Fibroblast of villous mesenchyme (primary cell): Measurements from ENCODE around the gene AGAP2. TPM values are rescaled to one million over a fixed set of nuclear protein-coding genes. Genes with fewer than 3 reads are reported as not detected.
"Not testable (repeated sequence)": the region's sequence is repeated elsewhere in the genome, so short reads cannot be mapped to it uniquely, and the experiment has no call there.

Experiments
- DNase-seq: peaks from one replicate; pipeline ENCODE4 v3.0.0-alpha.2; 2010; ENCODE audit warnings: low read depth
- H3K4me3 ChIP-seq: 2 replicates; pipeline ENCODE4 v1.5.1; 2011; ENCODE audit warnings: low read depth, mild to moderate bottlenecking, low read length
- total RNA-seq: library from RNA; depleted of rRNA; stranded (reverse); fragments of >200 nt; gene quantifications from 2 replicates; pipeline ENCODE4 v1.2.3, GENCODE V29; 2012
- TF ChIP-seq, protein P1 (sequence below): IDR thresholded peaks from 2 replicates; pipeline ENCODE4 v1.5.1; 2012; ENCODE audit warnings: low read depth, mild to moderate bottlenecking, low read length; ENCODE audit not compliant: insufficient read depth

AGAP2 gene
- total RNA-seq, 1 donor: 0.43 TPM

DNA sequence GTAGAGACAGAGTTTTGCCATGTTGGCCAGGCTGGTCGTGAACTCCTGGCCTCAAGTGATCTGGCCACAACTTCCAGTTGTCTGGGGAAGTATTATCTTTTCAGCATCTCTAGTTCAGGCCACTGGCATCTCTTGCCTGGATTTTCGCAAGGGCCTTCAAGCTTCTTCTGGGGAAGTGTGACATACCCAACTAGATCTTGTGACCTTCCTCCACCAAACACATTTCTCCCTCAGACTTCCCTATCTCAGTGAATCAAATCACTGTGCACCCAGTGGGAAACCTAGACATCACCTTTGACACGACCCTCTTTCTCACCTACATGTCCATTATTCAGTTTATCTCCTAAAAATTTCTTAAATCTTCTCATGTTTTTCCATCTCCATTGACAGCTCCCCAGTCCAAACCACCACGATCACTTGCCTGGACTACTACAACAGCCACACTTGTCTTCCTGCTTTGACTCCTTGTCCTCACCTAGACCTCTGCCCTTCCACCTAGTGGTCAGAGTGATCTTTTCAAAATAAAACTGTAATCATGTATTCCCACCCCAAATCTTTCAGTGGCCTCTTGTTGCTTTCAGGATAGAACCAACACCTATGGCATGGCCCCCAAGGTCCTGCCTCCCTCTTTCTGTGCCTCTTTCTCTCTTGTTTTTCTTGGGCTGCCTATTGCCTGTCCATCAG lies 37.2 kb upstream of the AGAP2 start:
- no peak overlapping the region for H3K4me3 ChIP-seq
- TF ChIP-seq, protein P1, sequence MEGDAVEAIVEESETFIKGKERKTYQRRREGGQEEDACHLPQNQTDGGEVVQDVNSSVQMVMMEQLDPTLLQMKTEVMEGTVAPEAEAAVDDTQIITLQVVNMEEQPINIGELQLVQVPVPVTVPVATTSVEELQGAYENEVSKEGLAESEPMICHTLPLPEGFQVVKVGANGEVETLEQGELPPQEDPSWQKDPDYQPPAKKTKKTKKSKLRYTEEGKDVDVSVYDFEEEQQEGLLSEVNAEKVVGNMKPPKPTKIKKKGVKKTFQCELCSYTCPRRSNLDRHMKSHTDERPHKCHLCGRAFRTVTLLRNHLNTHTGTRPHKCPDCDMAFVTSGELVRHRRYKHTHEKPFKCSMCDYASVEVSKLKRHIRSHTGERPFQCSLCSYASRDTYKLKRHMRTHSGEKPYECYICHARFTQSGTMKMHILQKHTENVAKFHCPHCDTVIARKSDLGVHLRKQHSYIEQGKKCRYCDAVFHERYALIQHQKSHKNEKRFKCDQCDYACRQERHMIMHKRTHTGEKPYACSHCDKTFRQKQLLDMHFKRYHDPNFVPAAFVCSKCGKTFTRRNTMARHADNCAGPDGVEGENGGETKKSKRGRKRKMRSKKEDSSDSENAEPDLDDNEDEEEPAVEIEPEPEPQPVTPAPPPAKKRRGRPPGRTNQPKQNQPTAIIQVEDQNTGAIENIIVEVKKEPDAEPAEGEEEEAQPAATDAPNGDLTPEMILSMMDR: peak; percentile 5
- DNase-seq: no peak

DNA sequence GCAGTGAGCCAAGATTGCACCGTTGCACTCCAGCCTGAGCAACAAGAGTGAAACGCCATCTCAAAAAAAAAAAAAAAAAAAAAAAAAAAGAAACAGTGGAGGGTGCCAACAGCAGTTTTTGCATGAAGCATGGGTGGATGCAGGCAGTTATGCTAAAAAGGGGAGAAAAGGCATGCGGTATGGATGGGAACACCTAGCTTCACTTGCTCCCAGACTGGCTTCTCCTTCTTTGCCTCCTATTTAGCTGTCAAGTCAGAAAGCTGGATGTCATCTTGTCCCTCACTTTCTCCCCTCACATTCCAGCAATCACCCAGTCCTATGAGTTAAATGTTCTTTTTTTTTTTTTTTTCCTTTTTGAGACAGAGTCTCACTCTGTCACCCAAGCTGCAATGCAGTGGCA lies 36.5 kb upstream of the AGAP2 start:
- H3K4me3 ChIP-seq: no peak overlapping the region
- no peak for DNase-seq
- TF ChIP-seq, protein P1: no peak

DNA sequence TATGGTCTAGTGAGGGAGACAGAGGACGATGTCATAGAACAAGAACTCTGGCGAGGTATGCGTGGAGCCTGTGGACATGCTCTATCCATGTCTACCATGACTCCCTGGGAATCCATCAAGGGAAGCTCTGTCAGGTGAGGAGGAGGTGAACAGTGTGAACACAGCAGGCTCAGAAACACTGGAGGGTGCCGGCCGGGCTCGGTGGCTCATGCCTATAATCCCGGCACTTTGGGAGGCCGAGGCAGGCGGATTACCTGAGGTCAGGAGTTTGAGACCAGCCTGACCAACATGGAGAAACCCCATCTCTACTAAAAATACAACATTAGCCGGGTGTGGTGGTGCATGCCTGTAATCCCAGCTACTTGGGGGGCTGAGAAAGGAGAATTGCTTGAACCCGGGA lies 36.1 kb upstream of the AGAP2 start:
- not testable (repeated sequence) for H3K4me3 ChIP-seq, DNase-seq

DNA sequence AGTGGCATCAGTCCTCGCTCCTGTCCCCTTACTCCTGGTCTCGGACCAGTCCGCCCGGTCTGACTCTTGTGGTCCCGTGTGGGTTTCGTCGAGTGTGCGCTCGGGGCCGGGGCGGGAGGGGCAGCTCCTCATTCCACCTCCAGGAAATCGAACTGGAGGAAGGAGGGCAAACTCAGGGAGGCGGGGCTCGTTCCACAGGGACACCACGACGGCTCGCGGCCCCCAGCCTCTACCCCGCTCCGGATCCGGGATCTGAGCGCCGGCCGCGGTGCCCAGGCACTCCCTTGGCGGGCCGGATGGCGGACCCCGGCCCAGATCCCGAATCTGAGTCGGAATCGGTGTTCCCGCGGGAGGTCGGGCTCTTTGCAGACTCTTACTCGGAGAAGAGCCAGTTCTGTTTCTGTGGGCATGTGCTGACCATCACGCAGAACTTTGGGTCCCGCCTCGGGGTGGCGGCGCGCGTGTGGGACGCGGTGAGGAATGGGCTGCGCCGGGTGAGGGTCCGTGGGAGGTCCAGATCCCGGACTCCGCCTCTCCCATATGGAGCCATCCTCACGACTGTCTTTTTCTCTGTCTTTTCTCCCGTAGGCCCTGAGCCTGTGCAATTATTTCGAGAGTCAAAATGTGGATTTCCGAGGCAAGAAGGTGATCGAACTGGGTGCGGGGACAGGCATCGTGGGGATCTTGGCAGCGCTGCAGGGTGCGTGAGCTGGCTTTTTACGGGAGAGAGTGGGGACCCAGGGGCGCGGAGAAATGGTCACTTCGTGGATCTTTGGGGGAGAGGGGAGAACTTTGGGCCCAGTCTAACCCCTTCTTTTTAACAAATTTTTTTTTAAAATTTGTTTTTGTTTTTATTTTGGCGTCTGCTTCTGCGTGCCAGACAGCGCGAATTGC lies 34.1 kb upstream of the AGAP2 start, which contains the start of gene EEF1AKMT3:
TSS of gene EEF1AKMT3 (plus strand) at position 186 of the 894 bp plus-strand sequence. CDS start at position 297, 111 bp downstream.
- TF ChIP-seq, protein P1: no peak
- DNase-seq: peak; percentile 56
- H3K4me3 ChIP-seq: peak within 1 kb of the TSS; percentile 96

DNA sequence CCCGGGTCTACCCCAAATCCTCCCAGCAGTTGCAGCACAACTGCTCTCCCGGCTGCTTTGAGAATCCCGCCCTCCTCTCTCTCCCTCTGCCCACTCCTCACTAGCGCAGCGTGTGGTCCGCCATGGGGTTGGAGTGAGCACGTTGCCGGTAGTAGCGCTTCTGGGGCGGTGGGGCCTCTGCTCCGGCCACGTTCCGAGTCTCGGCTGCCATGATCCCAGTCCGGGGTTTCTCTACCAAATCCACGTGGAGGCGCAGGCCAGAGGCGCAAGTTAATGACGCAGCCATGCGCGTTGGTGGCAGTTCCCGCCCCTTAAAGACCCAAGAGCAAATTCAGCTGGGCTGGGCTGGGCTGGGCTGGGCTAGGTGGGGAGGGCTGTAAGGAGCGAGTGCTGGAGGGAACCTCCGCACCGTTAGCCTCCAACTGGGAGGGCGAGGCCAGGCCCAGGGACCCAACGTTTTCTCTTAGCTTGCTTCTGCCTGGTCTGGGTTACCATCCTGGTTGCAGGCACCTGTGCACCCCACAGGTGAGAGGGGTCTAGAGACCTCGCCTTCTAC lies 33.4 kb upstream of the AGAP2 start, which contains the start of gene METTL1:
TSS of gene METTL1 (minus strand) at position 233 of the 556 bp plus-strand sequence. CDS start at position 211, 22 bp downstream.
- peak; percentile 97 for DNase-seq
- peak within 1 kb of the TSS; percentile 96 for H3K4me3 ChIP-seq
- TF ChIP-seq, protein P1: no peak

DNA sequence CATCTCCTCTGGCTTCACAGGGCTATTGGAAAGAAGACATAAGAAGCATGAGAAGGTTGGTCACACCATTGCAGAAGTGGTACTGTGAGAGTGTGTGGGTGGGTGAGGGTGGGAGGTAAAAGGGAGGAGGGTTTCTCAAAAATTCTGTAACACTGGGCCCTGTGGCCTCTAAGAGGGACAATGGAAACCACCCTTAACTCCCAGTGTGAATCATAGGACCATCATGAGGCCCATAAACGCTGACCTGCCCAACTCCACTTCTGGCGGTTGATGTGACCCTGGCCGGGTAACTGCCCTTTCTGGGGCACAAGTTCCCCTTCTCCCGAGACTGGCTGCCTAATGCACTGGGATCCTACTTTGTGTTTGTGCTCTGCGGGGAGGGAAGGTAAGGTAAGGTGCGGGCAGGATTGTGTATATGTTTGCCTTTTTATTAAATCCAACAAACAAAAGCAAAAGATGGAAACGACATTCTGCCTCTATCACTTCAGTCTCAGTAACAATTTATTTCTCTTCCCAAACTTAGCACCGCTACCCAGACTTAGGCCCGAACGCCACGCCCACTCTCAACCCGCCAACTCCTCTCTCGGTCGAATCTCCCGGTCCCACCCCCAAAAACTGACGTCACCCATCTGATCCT lies 32.8 kb upstream of the AGAP2 start:
- TF ChIP-seq, protein P1: no peak
- H3K4me3 ChIP-seq: peak overlapping the region; percentile 96
- DNase-seq: peak; percentile 93
